ENCODE data around the gene PAGE1. TPM values are rescaled to one million over a fixed set of nuclear protein-coding genes. Genes with fewer than 3 reads are reported as not detected.
"Not testable (repeated sequence)": the region's sequence is repeated elsewhere in the genome, so short reads cannot be mapped to it uniquely, and the experiment has no call there.

Gene PAGE1
- not detected for total RNA-seq

GRCh38 chrX:49695276-49696180, at the start of gene PAGE1:
PAGE1 (minus strand) TSS chrX:49695984; CDS start chrX:49694770, 1,214 bp downstream.
- no peak within 1 kb of the TSS for H3K9ac ChIP-seq (ENCODE audit: low read depth in 1 of 3, low read length in 3 of 3)
- no peaks in the 10 kb centered on the region for H3K36me3 ChIP-seq (ENCODE audit: control insufficient read depth in 3 of 3, insufficient read depth in 3 of 3, low read length in 3 of 3)
- no peak within 1 kb of the TSS for H3K4me3 ChIP-seq (ENCODE audit: low read length in 3 of 3)
- no peak within 1 kb of the TSS for H3K27ac ChIP-seq (ENCODE audit: low read depth, low read length)
- H3K9me3 ChIP-seq (ENCODE audit: control insufficient read depth in 3 of 3, low read length in 3 of 3): no peaks in the 10 kb centered on the region
- no peaks in the 10 kb centered on the region for H3K27me3 ChIP-seq (ENCODE audit: control insufficient read depth in 3 of 3, insufficient read depth in 3 of 3, low read length in 3 of 3)
- no peaks in the 10 kb centered on the region for H3K4me1 ChIP-seq (ENCODE audit: control insufficient read depth in 3 of 3, insufficient read depth in 3 of 3, low read length in 3 of 3)

- H3K27ac ChIP-seq (ENCODE audit: low read depth, low read length); H3K9me3 ChIP-seq (ENCODE audit: control insufficient read depth in 3 of 3, low read length in 3 of 3); H3K36me3 ChIP-seq (ENCODE audit: control insufficient read depth in 3 of 3, insufficient read depth in 3 of 3, low read length in 3 of 3); H3K9ac ChIP-seq (ENCODE audit: low read depth in 1 of 3, low read length in 3 of 3); H3K4me3 ChIP-seq (ENCODE audit: low read length in 3 of 3); H3K27me3 ChIP-seq (ENCODE audit: control insufficient read depth in 3 of 3, insufficient read depth in 3 of 3, low read length in 3 of 3); H3K4me1 ChIP-seq (ENCODE audit: control insufficient read depth in 3 of 3, insufficient read depth in 3 of 3, low read length in 3 of 3): not testable (repeated sequence)
Measured at GRCh38 chrX:49741501-49741900, 45.7 kb upstream of the PAGE1 start.

- peaks cover 0 to 3% (median 0%) of the 10 kb centered on the region in 3 donors for H3K27me3 ChIP-seq (ENCODE audit: control insufficient read depth in 3 of 3, insufficient read depth in 3 of 3, low read length in 3 of 3)
- H3K9me3 ChIP-seq (ENCODE audit: control insufficient read depth in 3 of 3, low read length in 3 of 3): peaks cover 0 to 3% (median 0%) of the 10 kb centered on the region in 3 donors
- H3K27ac ChIP-seq (ENCODE audit: low read depth, low read length): no peak overlapping the region
- H3K9ac ChIP-seq (ENCODE audit: low read depth in 1 of 3, low read length in 3 of 3): no peak overlapping the region
- H3K4me3 ChIP-seq (ENCODE audit: low read length in 3 of 3): no peak overlapping the region
- no peaks in the 10 kb centered on the region for H3K36me3 ChIP-seq (ENCODE audit: control insufficient read depth in 3 of 3, insufficient read depth in 3 of 3, low read length in 3 of 3)
- H3K4me1 ChIP-seq (ENCODE audit: control insufficient read depth in 3 of 3, insufficient read depth in 3 of 3, low read length in 3 of 3): peaks cover 0 to 13% (median 8%) of the 10 kb centered on the region in 3 donors
Measured at GRCh38 chrX:49727847-49728246, 32.1 kb upstream of the PAGE1 start.

GRCh38 chrX:49726966-49727365, 31.2 kb upstream of the PAGE1 start:
- Histone ChIP-seq H3K4me3 (ENCODE audit: low read length in 3 of 3) (peak overlapping the region; percentile 54 to 74 (median 61)), H3K27ac (ENCODE audit: low read depth, low read length) (no peak overlapping the region), H3K4me1 (ENCODE audit: control insufficient read depth in 3 of 3, insufficient read depth in 3 of 3, low read length in 3 of 3) (peaks cover 0 to 13% (median 8%) of the 10 kb centered on the region in 3 donors), H3K36me3 (ENCODE audit: control insufficient read depth in 3 of 3, insufficient read depth in 3 of 3, low read length in 3 of 3) (no peaks in the 10 kb centered on the region), H3K9me3 (ENCODE audit: control insufficient read depth in 3 of 3, low read length in 3 of 3) (peaks cover 0 to 3% (median 0%) of the 10 kb centered on the region in 3 donors), H3K9ac (ENCODE audit: low read depth in 1 of 3, low read length in 3 of 3) (peak overlapping the region in 2 of 3 donors; percentile 78 to 80), H3K27me3 (ENCODE audit: control insufficient read depth in 3 of 3, insufficient read depth in 3 of 3, low read length in 3 of 3) (peaks cover 0 to 3% (median 0%) of the 10 kb centered on the region in 3 donors)

GRCh38 chrX:49725923-49726904, 30.4 kb upstream of the PAGE1 start:
- Histone ChIP-seq H3K4me1 (ENCODE audit: control insufficient read depth in 3 of 3, insufficient read depth in 3 of 3, low read length in 3 of 3) (peaks cover 0 to 10% (median 8%) of the 10 kb centered on the region in 3 donors), H3K27ac (ENCODE audit: low read depth, low read length) (peak overlapping the region; percentile 92), H3K36me3 (ENCODE audit: control insufficient read depth in 3 of 3, insufficient read depth in 3 of 3, low read length in 3 of 3) (no peaks in the 10 kb centered on the region), H3K9ac (ENCODE audit: low read depth in 1 of 3, low read length in 3 of 3) (peak overlapping the region; percentile 59 to 80 (median 78)), H3K27me3 (ENCODE audit: control insufficient read depth in 3 of 3, insufficient read depth in 3 of 3, low read length in 3 of 3) (no peaks in the 10 kb centered on the region), H3K9me3 (ENCODE audit: control insufficient read depth in 3 of 3, low read length in 3 of 3) (peaks cover 0 to 3% (median 0%) of the 10 kb centered on the region in 3 donors), H3K4me3 (ENCODE audit: low read length in 3 of 3) (peak overlapping the region; percentile 54 to 74 (median 61))

- Histone ChIP-seq H3K36me3 (ENCODE audit: control insufficient read depth in 3 of 3, insufficient read depth in 3 of 3, low read length in 3 of 3) (no peaks in the 10 kb centered on the region), H3K9me3 (ENCODE audit: control insufficient read depth in 3 of 3, low read length in 3 of 3) (peaks cover 0 to 3% (median 0%) of the 10 kb centered on the region in 3 donors), H3K27ac (ENCODE audit: low read depth, low read length) (peak overlapping the region; percentile 92), H3K4me3 (ENCODE audit: low read length in 3 of 3) (peak overlapping the region; percentile 54 to 74 (median 61)), H3K4me1 (ENCODE audit: control insufficient read depth in 3 of 3, insufficient read depth in 3 of 3, low read length in 3 of 3) (peaks cover 0 to 8% (median 4%) of the 10 kb centered on the region in 3 donors), H3K9ac (ENCODE audit: low read depth in 1 of 3, low read length in 3 of 3) (peak overlapping the region; percentile 59 to 80 (median 78)), H3K27me3 (ENCODE audit: control insufficient read depth in 3 of 3, insufficient read depth in 3 of 3, low read length in 3 of 3) (no peaks in the 10 kb centered on the region)
Measured at GRCh38 chrX:49725401-49725800, 29.6 kb upstream of the PAGE1 start.

GRCh38 chrX:49720106-49720505, 24.3 kb upstream of the PAGE1 start:
- H3K9ac ChIP-seq (ENCODE audit: low read depth in 1 of 3, low read length in 3 of 3); H3K4me1 ChIP-seq (ENCODE audit: control insufficient read depth in 3 of 3, insufficient read depth in 3 of 3, low read length in 3 of 3); H3K27me3 ChIP-seq (ENCODE audit: control insufficient read depth in 3 of 3, insufficient read depth in 3 of 3, low read length in 3 of 3); H3K4me3 ChIP-seq (ENCODE audit: low read length in 3 of 3); H3K9me3 ChIP-seq (ENCODE audit: control insufficient read depth in 3 of 3, low read length in 3 of 3); H3K36me3 ChIP-seq (ENCODE audit: control insufficient read depth in 3 of 3, insufficient read depth in 3 of 3, low read length in 3 of 3); H3K27ac ChIP-seq (ENCODE audit: low read depth, low read length): not testable (repeated sequence)

- H3K27me3 ChIP-seq (ENCODE audit: control insufficient read depth in 3 of 3, insufficient read depth in 3 of 3, low read length in 3 of 3): no peaks in the 10 kb centered on the region
- H3K4me3 ChIP-seq (ENCODE audit: low read length in 3 of 3): no peak overlapping the region
- H3K36me3 ChIP-seq (ENCODE audit: control insufficient read depth in 3 of 3, insufficient read depth in 3 of 3, low read length in 3 of 3): no peaks in the 10 kb centered on the region
- no peaks in the 10 kb centered on the region for H3K9me3 ChIP-seq (ENCODE audit: control insufficient read depth in 3 of 3, low read length in 3 of 3)
- no peak overlapping the region for H3K9ac ChIP-seq (ENCODE audit: low read depth in 1 of 3, low read length in 3 of 3)
- peak overlapping the region; percentile 33 for H3K27ac ChIP-seq (ENCODE audit: low read depth, low read length)
- peaks cover 2 to 9% (median 6%) of the 10 kb centered on the region in 3 donors for H3K4me1 ChIP-seq (ENCODE audit: control insufficient read depth in 3 of 3, insufficient read depth in 3 of 3, low read length in 3 of 3)
Measured at GRCh38 chrX:49712577-49712976, 16.8 kb upstream of the PAGE1 start.

- Histone ChIP-seq H3K9me3 (ENCODE audit: control insufficient read depth in 3 of 3, low read length in 3 of 3) (no peaks in the 10 kb centered on the region), H3K4me1 (ENCODE audit: control insufficient read depth in 3 of 3, insufficient read depth in 3 of 3, low read length in 3 of 3) (peaks cover 2 to 9% (median 6%) of the 10 kb centered on the region in 3 donors), H3K36me3 (ENCODE audit: control insufficient read depth in 3 of 3, insufficient read depth in 3 of 3, low read length in 3 of 3) (no peaks in the 10 kb centered on the region), H3K9ac (ENCODE audit: low read depth in 1 of 3, low read length in 3 of 3) (peak overlapping the region in 1 of 3 donors; percentile 45), H3K4me3 (ENCODE audit: low read length in 3 of 3) (no peak overlapping the region), H3K27me3 (ENCODE audit: control insufficient read depth in 3 of 3, insufficient read depth in 3 of 3, low read length in 3 of 3) (no peaks in the 10 kb centered on the region), H3K27ac (ENCODE audit: low read depth, low read length) (no peak overlapping the region)
Measured at GRCh38 chrX:49710744-49711319, 15.0 kb upstream of the PAGE1 start.
